Spleen (tissue), 11 donors: Measurements from ENCODE around the gene TLCD2. TPM values are rescaled to one million over a fixed set of nuclear protein-coding genes. Genes with fewer than 3 reads are reported as not detected.
A peak's percentile ranks its signal among the peaks of the same experiment; 100 is the strongest.

Source experiments
- DNase-seq: peaks from one replicate; pipeline ENCODE4 v3.0.0-alpha.2; 2020
- H3K27ac ChIP-seq, 8 donors: fragments of 200-600 bp; sonication (generic) in 7 of 8; 1 replicate in 4 of 8; 2 replicates in 4 of 8; pipeline versions ENCODE4 v1.5.0 to v1.8.0; 2016 to 2021; ENCODE audit warnings: inconsistent platforms in 4 of 8, mild to moderate bottlenecking in 4 of 8, moderate library complexity in 1 of 8
- H3K27me3 ChIP-seq, 7 donors: fragments of 200-600 bp; sonication (generic) in 6 of 7; replicated peaks in 1 of 7; 1 replicate in 4 of 7; 2 replicates in 3 of 7; pipeline versions ENCODE4 v1.5.0 to v1.8.0; 2016 to 2021; ENCODE audit warnings: inconsistent platforms in 3 of 7, mild to moderate bottlenecking in 1 of 7
- H3K36me3 ChIP-seq, 6 donors: fragments of 200-600 bp; sonication (generic) in 5 of 6; 1 replicate in 4 of 6; 2 replicates in 2 of 6; pipeline versions ENCODE4 v1.5.0 to v1.8.0; 2016 to 2021; ENCODE audit warnings: inconsistent platforms in 2 of 6
- H3K4me1 ChIP-seq, 6 donors: fragments of 200-600 bp; sonication (generic) in 5 of 6; 1 replicate in 3 of 6; 2 replicates in 3 of 6; pipeline versions ENCODE4 v1.5.0 to v1.8.0; 2016 to 2021; ENCODE audit warnings: inconsistent platforms in 3 of 6
- H3K4me3 ChIP-seq, 8 donors: fragments of 200-600 bp; sonication (generic) in 7 of 8; 1 replicate in 4 of 8; 2 replicates in 4 of 8; pipeline versions ENCODE4 v1.5.0 to v1.8.0; 2016 to 2021; ENCODE audit warnings: inconsistent platforms in 4 of 8, mild to moderate bottlenecking in 4 of 8, moderate library complexity in 2 of 8
- H3K9me3 ChIP-seq, 8 donors: fragments of 200-600 bp; sonication (generic) in 7 of 8; 1 replicate in 4 of 8; 2 replicates in 4 of 8; pipeline versions ENCODE4 v1.5.0 to v1.8.0; 2016 to 2021; ENCODE audit warnings: inconsistent platforms in 4 of 8
- POLR2A ChIP-seq, 3 donors: fragments of 450-650 bp; IDR thresholded peaks; one replicate each; pipeline ENCODE4 v1.5.1; 2017; ENCODE audit warnings: antibody characterized with exemption in 3 of 3, mild to moderate bottlenecking in 1 of 3
- POLR2AphosphoS5 ChIP-seq, 3 donors: sonication (generic); formaldehyde crosslinking; IDR thresholded peaks; one replicate each; pipeline ENCODE4 v1.5.1; 2017; ENCODE audit warnings: antibody characterized with exemption in 3 of 3
- WGBS, 5 donors: extraction: QIAGEN DNeasy Blood & Tissue Kit in 3 of 5; methylation state at CpG; one replicate each; pipeline versions ENCODE4 v1.1.5 to v1.1.7; 2013 to 2018; 5-methylcytosine and 5-hydroxymethylcytosine counted together
- intact Hi-C: fragments of 100-400 bp; cut with DNase I; formaldehyde crosslinking; loops from one replicate; pipeline ENCODE4 v1.15.0; 2023; ENCODE audit warnings: low total_unique reads
- polyA plus RNA-seq, 3 donors: library from polyadenylated mRNA; stranded (reverse); fragments of 200-250 nt; gene quantifications; one replicate each; pipeline ENCODE4 v1.2.1, GENCODE V29; 2013
- total RNA-seq, 7 donors: library from RNA; depleted of rRNA in 3 of 7; stranded (reverse); fragments of >200 nt in 3 of 7; fragmentation: NEBNext Ultra II Directional in 4 of 7; extraction: Animal tissue kit (Norgen Biotek cat#: 25700) in 4 of 7; gene quantifications; one replicate each; pipeline versions ENCODE4 v1.1.0 to v1.2.1, GENCODE V29; 2016 to 2021
- TF ChIP-seq, protein P1 (sequence below), 11 experiments: fragments of 200-600 bp in 7 of 11; fragments of 450-650 bp in 4 of 11; sonication (generic) in 4 of 11; IDR thresholded peaks in 8 of 11; conservative IDR thresholded peaks in 3 of 11; 1 replicate in 7 of 11; 2 replicates in 4 of 11; pipeline versions ENCODE4 v1.4.0 to v1.8.0; 2016 to 2021; ENCODE audit warnings: antibody characterized with exemption in 11 of 11, inconsistent platforms in 4 of 11, mild to moderate bottlenecking in 1 of 11
- donor health status: healthy with polysubstance abuse.
- donor health status: DM: no; HTN: no; CAD: no; lungs with moderate emphysema.
- donor health status: DM: no; HTN: no; CAD: no.
- donor health status: Bipolar disorder and iron deficiency.
- donor health status: healthy.
- donor health status: DM: no; HTN: no; CAD: no.
- donor health status: DM: yes; HTN: yes; CAD: no.

TLCD2 gene
- total and polyA plus RNA-seq, 10 donors = 0.26 to 5.4 (median 2.0) TPM

DNA sequence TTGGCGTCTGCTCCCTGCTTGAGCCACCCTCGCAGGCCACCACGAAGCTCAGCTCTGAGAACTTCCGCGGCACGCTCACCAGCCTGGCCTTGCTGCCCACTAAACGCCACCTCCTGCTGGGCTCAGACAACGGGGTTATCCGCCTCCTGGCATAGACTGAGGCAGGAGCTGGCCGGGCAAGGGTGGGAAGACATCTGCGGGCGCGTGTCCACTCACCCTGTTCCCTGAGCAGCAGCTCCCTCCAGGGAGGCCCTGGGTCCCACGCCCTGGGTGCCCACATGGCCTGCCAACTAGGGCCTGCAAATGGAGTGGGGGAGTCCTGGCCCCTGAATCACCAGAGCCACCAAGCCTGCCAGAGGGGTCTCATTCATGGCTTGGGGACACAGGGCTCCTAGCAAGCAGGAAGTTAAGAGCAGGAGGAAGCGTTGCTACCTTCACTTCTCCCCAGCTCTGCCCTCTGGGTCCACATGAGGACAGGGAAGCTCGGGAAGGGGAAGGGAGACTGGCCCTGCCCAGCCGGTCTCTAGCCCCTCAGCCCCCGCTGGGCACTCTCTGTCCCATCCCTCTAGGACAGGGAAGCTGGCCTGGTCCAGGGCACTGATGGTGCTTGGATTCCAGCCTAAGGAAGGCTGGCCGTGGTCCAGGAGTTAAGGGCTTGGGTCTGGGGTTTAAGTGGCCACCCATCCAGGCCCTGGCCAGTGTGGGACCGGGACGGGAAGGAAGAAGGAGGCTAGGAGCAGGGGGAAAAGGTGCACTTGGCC, 27.5 kb upstream of the TLCD2 start:
- H3K4me1 ChIP-seq = peaks cover 14 to 59% (median 49%) of the 10 kb centered on the region in 6 donors
- DNase-seq = no peak
- H3K27me3 ChIP-seq = no peaks in the 10 kb centered on the region
- no peaks in the 10 kb centered on the region for H3K9me3 ChIP-seq
- intact Hi-C loops = no loop called here
- 82 to 94% (median 86%) methylated on average over 19 to 21 of the region's 21 CpGs for WGBS, 5 donors
- peak overlapping the region; percentile 0 to 80 (median 67) for H3K27ac ChIP-seq
- H3K36me3 ChIP-seq = peaks cover 2 to 59% (median 25%) of the 10 kb centered on the region in 6 donors
- H3K4me3 ChIP-seq = no peak overlapping the region
- TF ChIP-seq POLR2A (IDR thresholded peaks at IDR 0.05) (no peak), POLR2AphosphoS5 (IDR thresholded peaks at IDR 0.05) (peak; percentile 53 to 61 (median 55))
- TF ChIP-seq, protein P1, sequence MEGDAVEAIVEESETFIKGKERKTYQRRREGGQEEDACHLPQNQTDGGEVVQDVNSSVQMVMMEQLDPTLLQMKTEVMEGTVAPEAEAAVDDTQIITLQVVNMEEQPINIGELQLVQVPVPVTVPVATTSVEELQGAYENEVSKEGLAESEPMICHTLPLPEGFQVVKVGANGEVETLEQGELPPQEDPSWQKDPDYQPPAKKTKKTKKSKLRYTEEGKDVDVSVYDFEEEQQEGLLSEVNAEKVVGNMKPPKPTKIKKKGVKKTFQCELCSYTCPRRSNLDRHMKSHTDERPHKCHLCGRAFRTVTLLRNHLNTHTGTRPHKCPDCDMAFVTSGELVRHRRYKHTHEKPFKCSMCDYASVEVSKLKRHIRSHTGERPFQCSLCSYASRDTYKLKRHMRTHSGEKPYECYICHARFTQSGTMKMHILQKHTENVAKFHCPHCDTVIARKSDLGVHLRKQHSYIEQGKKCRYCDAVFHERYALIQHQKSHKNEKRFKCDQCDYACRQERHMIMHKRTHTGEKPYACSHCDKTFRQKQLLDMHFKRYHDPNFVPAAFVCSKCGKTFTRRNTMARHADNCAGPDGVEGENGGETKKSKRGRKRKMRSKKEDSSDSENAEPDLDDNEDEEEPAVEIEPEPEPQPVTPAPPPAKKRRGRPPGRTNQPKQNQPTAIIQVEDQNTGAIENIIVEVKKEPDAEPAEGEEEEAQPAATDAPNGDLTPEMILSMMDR (IDR thresholded peaks at IDR 0.05 in 8 of 11, conservative IDR thresholded peaks at IDR 0.05 in 3 of 11) = no peak

DNA sequence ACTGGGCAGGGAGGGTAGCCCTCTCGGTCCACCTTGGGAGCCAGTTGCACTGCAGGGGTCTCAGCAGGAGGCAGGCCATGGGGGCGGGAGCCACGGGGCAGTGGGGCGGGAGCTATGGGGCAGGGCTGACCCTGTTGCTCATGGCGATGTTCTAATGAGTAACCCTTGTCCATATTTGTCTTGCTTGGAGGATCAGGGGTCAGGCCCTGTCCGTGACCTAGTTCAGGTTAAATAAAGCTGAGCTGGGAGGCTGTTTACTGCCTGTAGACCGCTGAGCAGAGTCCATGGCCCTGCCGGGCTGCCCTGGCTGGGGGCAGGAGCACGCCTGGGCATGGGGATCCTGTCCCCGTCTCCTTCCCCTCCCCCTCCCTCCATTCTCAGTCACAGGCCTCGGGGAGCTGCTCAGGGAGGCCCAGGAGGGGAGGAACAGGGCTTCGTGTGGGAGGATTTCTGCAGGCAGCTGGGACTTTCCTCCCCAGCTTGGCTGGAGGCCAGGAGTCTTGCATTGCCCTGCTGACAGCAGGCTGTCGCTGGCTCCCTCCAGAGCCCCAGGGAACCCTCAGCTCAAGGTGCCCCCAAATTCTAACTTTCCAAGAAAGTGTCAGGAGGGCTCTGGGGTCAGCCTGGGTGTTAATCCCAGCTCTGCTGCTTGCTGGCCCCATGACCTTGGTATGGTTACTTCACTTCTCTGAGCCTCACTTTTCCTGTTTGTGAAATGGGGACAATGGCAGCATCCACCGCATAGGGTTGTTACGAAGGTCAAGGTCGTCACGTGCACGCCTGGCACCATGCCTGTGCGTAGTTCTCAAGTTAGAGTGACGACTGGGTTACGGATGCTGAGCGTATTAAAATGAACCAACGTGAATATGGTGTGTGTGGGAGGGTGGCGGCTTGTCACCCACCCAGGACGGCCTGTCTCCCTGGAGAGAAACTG, 26.4 kb upstream of the TLCD2 start:
- peak overlapping the region; percentile 4 to 80 (median 67) for H3K27ac ChIP-seq
- H3K9me3 ChIP-seq = no peaks in the 10 kb centered on the region
- H3K36me3 ChIP-seq = peaks cover 2 to 70% (median 28%) of the 10 kb centered on the region in 6 donors
- intact Hi-C loops = no loop called here
- peaks cover 14 to 69% (median 56%) of the 10 kb centered on the region in 6 donors for H3K4me1 ChIP-seq
- TF ChIP-seq POLR2AphosphoS5 (IDR thresholded peaks at IDR 0.05) (peak; percentile 66 to 80 (median 80)), POLR2A (IDR thresholded peaks at IDR 0.05) (no peak)
- TF ChIP-seq, protein P1 (IDR thresholded peaks at IDR 0.05 in 8 of 11, conservative IDR thresholded peaks at IDR 0.05 in 3 of 11) = no peak
- H3K4me3 ChIP-seq = no peak overlapping the region
- H3K27me3 ChIP-seq = no peaks in the 10 kb centered on the region
- peak; percentile 86 for DNase-seq
- WGBS, 5 donors = 60 to 71% (median 68%) methylated on average over 22 to 25 of the region's 25 CpGs

- WGBS, 5 donors = 87 to 100% (median 89%) methylated on average over 6 to 17 of the region's 17 CpGs
- H3K9me3 ChIP-seq = no peaks in the 10 kb centered on the region
- H3K36me3 ChIP-seq = peaks cover 2 to 77% (median 33%) of the 10 kb centered on the region in 6 donors
Measured at GRCh38 chr17:1735834-1736347, 25.7 kb upstream of the TLCD2 start.

More at GRCh38 chr17:1735834-1736347, 25.7 kb upstream of the TLCD2 start:
- Histone ChIP-seq H3K27ac (peak overlapping the region; percentile 4 to 80 (median 67)), H3K4me1 (peaks cover 14 to 76% (median 58%) of the 10 kb centered on the region in 6 donors), H3K4me3 (no peak overlapping the region), H3K27me3 (no peaks in the 10 kb centered on the region)
- DNase-seq = no peak
- TF ChIP-seq, protein P1 (IDR thresholded peaks at IDR 0.05 in 8 of 11, conservative IDR thresholded peaks at IDR 0.05 in 3 of 11) = no peak
- TF ChIP-seq POLR2AphosphoS5 (IDR thresholded peaks at IDR 0.05) (no peak), POLR2A (IDR thresholded peaks at IDR 0.05) (no peak)
- intact Hi-C loops = no loop called here
